K562 (cell line): Measurements from ENCODE around the gene ABR. TPM values are rescaled to one million over a fixed set of nuclear protein-coding genes. Genes with fewer than 3 reads are reported as not detected.
"Not testable (repeated sequence)": the region's sequence is repeated elsewhere in the genome, so short reads cannot be mapped to it uniquely, and the experiment has no call there.

Experiments used
- ATAC-seq: fragments of 200-7000 bp; cut with Tn5 transposase; 3 replicates; pipeline ENCODE4 v1.9.1; 2020; ENCODE audit warnings: moderate library complexity
- BruUV-seq: library from RNA; stranded (reverse); fragments of 400-500 nt; replicated peaks from 2 replicates; lab custom pipeline; 2021; lab: Mats Ljungman, UMichigan
- CTCF ChIA-PET: fragments of 300-600 bp; formaldehyde crosslinking; extraction: SDS; loops from one replicate; lab custom pipeline; 2021; ENCODE audit warnings: low intra/inter-chr PET ratio; lab: Yijun Ruan, JAX
- POLR2A ChIA-PET: fragments of 300-600, 350-650 bp; sonication (Branson Sonifier 250); formaldehyde crosslinking; extraction: SDS; loops from one replicate; lab custom pipeline; 2021; ENCODE audit warnings: antibody characterized with exemption, inconsistent platforms; lab: Yijun Ruan, JAX
- DNase-seq, 4 experiments: peaks; one replicate each; pipeline versions ENCODE4 v3.0.0 to v3.0.0-alpha.2; 2011 to 2018; ENCODE audit warnings: low spot score in 3 of 4, mixed read lengths in 3 of 4; ENCODE audit errors: extremely low read depth in 1 of 4
- FAIRE-seq: peaks from 2 replicates; lab custom pipeline; 2011; peaks lifted over from hg19 to GRCh38; lab: Jason Lieb, UNC
- H2AFZ ChIP-seq: 2 replicates; pipeline ENCODE4 v1.6.0; 2011; ENCODE audit warnings: low read depth, low read length, control low read depth, inconsistent platforms
- H3K27ac ChIP-seq: fragments of 200-600 bp; 3 replicates; pipeline ENCODE4 v1.8.0; 2011; ENCODE audit warnings: low read depth, mild to moderate bottlenecking, control low read depth, inconsistent platforms, low read length, moderate library complexity, mixed read lengths; ENCODE audit errors: extremely low read depth
- H3K27me3 ChIP-seq, 2 experiments: fragments of 300-600 bp in 1 of 2; 2 replicates in 1 of 2; 3 replicates in 1 of 2; pipeline versions ENCODE4 v1.6.0 to v1.8.0; 2011; ENCODE audit warnings: inconsistent platforms in 2 of 2, low read length in 2 of 2, mild to moderate bottlenecking in 1 of 2, mixed read lengths in 1 of 2, moderate library complexity in 1 of 2; ENCODE audit not compliant: control insufficient read depth in 2 of 2, insufficient read depth in 2 of 2
- H3K36me3 ChIP-seq: fragments of 300-600 bp; 3 replicates; pipeline ENCODE4 v1.8.0; 2011; ENCODE audit warnings: mild to moderate bottlenecking, low read length, inconsistent platforms; ENCODE audit not compliant: control insufficient read depth, insufficient read depth
- H3K4me1 ChIP-seq, 2 experiments: fragments of 200-600 bp in 1 of 2; replicated peaks in 1 of 2; 2 replicates in 1 of 2; 3 replicates in 1 of 2; pipeline versions ENCODE4 v1.5.1 to v1.8.0; 2011; ENCODE audit warnings: inconsistent platforms in 2 of 2, low read length in 2 of 2, mild to moderate bottlenecking in 1 of 2, mixed read lengths in 1 of 2, moderate library complexity in 1 of 2; ENCODE audit not compliant: control insufficient read depth in 2 of 2, insufficient read depth in 2 of 2
- H3K4me2 ChIP-seq: 2 replicates; pipeline ENCODE4 v1.6.1; 2011; ENCODE audit warnings: low read length, control low read depth, inconsistent platforms, mixed read lengths; ENCODE audit not compliant: insufficient read depth
- H3K4me3 ChIP-seq: fragments of 200-600 bp; sonication (generic), shearing (Covaris generic); 2 replicates; pipeline ENCODE4 v1.5.1; 2016; ENCODE audit warnings: control low read depth, inconsistent platforms
- H3K79me2 ChIP-seq: fragments of 200-600 bp; 3 replicates; pipeline ENCODE4 v1.8.0; 2011; ENCODE audit warnings: low read length, inconsistent platforms; ENCODE audit not compliant: control insufficient read depth, insufficient read depth
- H3K9ac ChIP-seq, 2 experiments: 2 replicates each; pipeline versions ENCODE4 v1.6.0 to v1.6.1; 2011; ENCODE audit warnings: low read depth in 2 of 2, low read length in 2 of 2, control low read depth in 1 of 2, inconsistent platforms in 1 of 2, mild to moderate bottlenecking in 1 of 2, mixed read lengths in 1 of 2; ENCODE audit not compliant: insufficient read depth in 1 of 2
- H3K9me1 ChIP-seq: one replicate; pipeline ENCODE4 v1.6.0; 2011; ENCODE audit warnings: inconsistent platforms, mild to moderate bottlenecking, low read length, moderate library complexity; ENCODE audit not compliant: control insufficient read depth, insufficient read depth
- H3K9me3 ChIP-seq: replicated peaks from 2 replicates; pipeline ENCODE4 v1.5.1; 2011; ENCODE audit warnings: low read depth, low read length, inconsistent platforms; ENCODE audit not compliant: control insufficient read depth, insufficient read depth
- H4K20me1 ChIP-seq: replicated peaks from 2 replicates; pipeline ENCODE4 v1.6.1; 2011; ENCODE audit warnings: low read length, inconsistent platforms, mixed read lengths; ENCODE audit not compliant: control insufficient read depth, insufficient read depth
- DDX20 ChIP-seq: fragments of 450-650 bp; IDR thresholded peaks from 2 replicates; pipeline ENCODE4 v1.6.1; 2016; ENCODE audit warnings: missing genetic modification characterization, low read depth, mild to moderate bottlenecking, missing compliant biosample characterization, moderate library complexity
- HNRNPH1 ChIP-seq: fragments of 200-400 bp; formaldehyde crosslinking; optimal IDR thresholded peaks from 2 replicates; pipeline ENCODE3; 2017; ENCODE audit warnings: low read depth, mild to moderate bottlenecking, low read length, moderate library complexity
- MAFF ChIP-seq: IDR thresholded peaks from 2 replicates; pipeline ENCODE4 v1.6.1; 2012; ENCODE audit warnings: low read length, improper control_type of control experiment
- MEF2A ChIP-seq: IDR thresholded peaks from 2 replicates; pipeline ENCODE4 v1.6.1; 2011; ENCODE audit warnings: low read depth, mild to moderate bottlenecking, low read length, moderate library complexity; ENCODE audit not compliant: control insufficient read depth
- RBM34 ChIP-seq: fragments of 200-400 bp; formaldehyde crosslinking; IDR thresholded peaks from 2 replicates; pipeline ENCODE4 v1.6.1; 2018; ENCODE audit warnings: low read length, borderline replicate concordance; ENCODE audit not compliant: insufficient read depth
- ZNF165 ChIP-seq: fragments of 250-450 bp; sonication (Bioruptor Pico); IDR thresholded peaks from 2 replicates; pipeline ENCODE4 v1.4.0; 2020; ENCODE audit warnings: borderline replicate concordance
- ZNF668 ChIP-seq: fragments of 250-450 bp; sonication (Bioruptor Pico); IDR thresholded peaks from 2 replicates; pipeline ENCODE4 v1.8.0; 2022; ENCODE audit warnings: mild to moderate bottlenecking, inconsistent platforms
- ZNF785 ChIP-seq: fragments of 250-450 bp; sonication (Bioruptor Pico); IDR thresholded peaks from 2 replicates; pipeline ENCODE4 v1.4.0; 2020; ENCODE audit warnings: mild to moderate bottlenecking
- WGBS: fragments of 100-300 bp; shearing (Covaris generic); methylation state at CpG from one replicate; pipeline ENCODE4 v1.1.6; 2016; ENCODE audit warnings: low coverage, mixed read lengths; ENCODE audit not compliant: insufficient coverage; ENCODE audit errors: missing lambda C conversion rate; 5-methylcytosine and 5-hydroxymethylcytosine counted together
- in situ Hi-C: fragments of 300-500 bp; cut with MboI; formaldehyde crosslinking; loops from 4 replicates; pipeline ENCODE4 v1.15.0; 2018; ENCODE audit warnings: inconsistent platforms, mixed read lengths
- intact Hi-C: fragments of 100-400 bp; cut with micrococcal nuclease; formaldehyde crosslinking; loops from 2 replicates; pipeline ENCODE4 v1.14.2; 2022
- polyA plus RNA-seq, 8 experiments: library from polyadenylated mRNA; depleted of rRNA in 4 of 8; stranded (reverse) in 5 of 8; unstranded in 3 of 8; fragments of >200 nt; fragmentation: Nextera tagmentation in 2 of 8; fragmentation: Illumina TruSeq in 1 of 8; extraction: Ambion mirVana in 2 of 8; extraction: Trizol in 1 of 8; gene quantifications; 2 replicates each; pipeline versions ENCODE4 v1.2.1 to v1.2.3, GENCODE V29; 2011 to 2014; ENCODE audit warnings: inconsistent platforms in 1 of 8, missing spikeins in 1 of 8
- total RNA-seq, 7 experiments: library from RNA; depleted of rRNA in 6 of 7; stranded (reverse); fragments of >200 nt in 6 of 7; fragmentation: Illumina TruSeq in 2 of 7; extraction: Trizol in 2 of 7; gene quantifications; 2 replicates each; pipeline versions ENCODE4 v1.2.1 to v1.2.3, GENCODE V29; 2011 to 2021; ENCODE audit warnings: low replicate concordance in 1 of 7
- TF ChIP-seq, protein P1 (sequence below): fragments of 450-650 bp; IDR thresholded peaks from 2 replicates; pipeline ENCODE4 v1.7.0; 2016; ENCODE audit warnings: borderline replicate concordance

ABR gene
- total and polyA plus RNA-seq, 9 of the 15 experiments (the other 6 are each of a cell fraction or from before 2014, with no cell fraction given), result 0.07 to 1.6 (median 0.37) TPM; not detected in 1

DNA sequence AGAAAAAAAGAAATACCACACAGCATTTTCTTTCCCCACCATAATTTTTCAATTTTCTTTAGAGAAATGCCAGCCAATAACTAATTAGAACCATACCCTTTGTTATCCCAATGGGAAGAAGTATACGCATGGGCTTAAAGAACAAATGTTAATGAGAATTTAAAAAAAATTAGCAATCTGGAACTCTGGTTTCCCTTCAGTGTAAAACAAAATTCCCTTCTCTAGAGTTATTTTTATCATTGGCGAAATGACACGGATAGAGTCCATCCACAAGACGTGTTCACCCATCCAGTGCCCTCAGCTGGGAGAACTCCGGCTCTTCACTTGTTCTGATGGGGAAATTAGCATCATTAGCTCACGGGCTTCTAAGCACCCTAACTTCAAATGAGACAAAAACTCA is 203.5 kb downstream of the ABR start (continued):
- no peak for TF ChIP-seq ZNF785 (CRISPR knock-in tag)
- TF ChIP-seq, protein P1, sequence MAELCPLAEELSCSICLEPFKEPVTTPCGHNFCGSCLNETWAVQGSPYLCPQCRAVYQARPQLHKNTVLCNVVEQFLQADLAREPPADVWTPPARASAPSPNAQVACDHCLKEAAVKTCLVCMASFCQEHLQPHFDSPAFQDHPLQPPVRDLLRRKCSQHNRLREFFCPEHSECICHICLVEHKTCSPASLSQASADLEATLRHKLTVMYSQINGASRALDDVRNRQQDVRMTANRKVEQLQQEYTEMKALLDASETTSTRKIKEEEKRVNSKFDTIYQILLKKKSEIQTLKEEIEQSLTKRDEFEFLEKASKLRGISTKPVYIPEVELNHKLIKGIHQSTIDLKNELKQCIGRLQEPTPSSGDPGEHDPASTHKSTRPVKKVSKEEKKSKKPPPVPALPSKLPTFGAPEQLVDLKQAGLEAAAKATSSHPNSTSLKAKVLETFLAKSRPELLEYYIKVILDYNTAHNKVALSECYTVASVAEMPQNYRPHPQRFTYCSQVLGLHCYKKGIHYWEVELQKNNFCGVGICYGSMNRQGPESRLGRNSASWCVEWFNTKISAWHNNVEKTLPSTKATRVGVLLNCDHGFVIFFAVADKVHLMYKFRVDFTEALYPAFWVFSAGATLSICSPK, result no peak
- TF ChIP-seq DDX20 (tag), result no peak
- no peak for TF ChIP-seq HNRNPH1

DNA sequence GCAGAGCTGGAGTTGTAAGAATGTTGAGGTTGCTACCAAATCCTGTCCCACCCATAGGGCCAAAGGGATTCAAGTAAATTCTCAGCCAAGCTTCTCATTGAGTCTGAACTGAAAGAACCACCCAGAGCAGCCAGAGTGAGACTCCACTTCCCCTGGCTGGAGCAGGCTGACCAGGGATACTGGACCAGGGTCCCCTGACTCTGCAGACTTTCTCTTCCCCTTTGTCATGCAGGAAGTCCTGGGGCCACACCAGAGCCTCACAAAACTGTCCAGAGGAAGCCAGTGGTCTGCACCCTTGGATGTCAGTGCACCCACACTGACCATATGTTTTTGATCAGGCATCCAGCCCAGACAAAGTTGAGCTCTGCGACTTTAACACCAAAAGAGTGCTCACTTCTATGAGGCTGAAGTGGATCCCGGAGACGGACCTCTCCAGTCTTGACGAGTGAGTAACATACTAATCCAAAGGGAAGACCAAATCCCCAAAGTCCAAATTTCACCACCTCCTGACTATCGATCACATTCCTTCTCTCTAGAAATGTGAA is 204.3 kb downstream of the ABR start:
- Histone ChIP-seq H3K9me1 (no peaks in the 10 kb centered on the region), H4K20me1 (no peaks in the 10 kb centered on the region), H3K4me3 (no peak overlapping the region), H3K79me2 (no peaks in the 10 kb centered on the region), H2AFZ (no peak overlapping the region), H3K4me2 (no peak overlapping the region), H3K27me3 (peaks cover 13 to 47% of the 10 kb centered on the region in 2 experiments; a peak in 4 of 5 replicates), H3K36me3 (no peaks in the 10 kb centered on the region), H3K4me1 (peaks cover 0 to 20% of the 10 kb centered on the region in 2 experiments; a peak in 2 of 5 replicates), H3K9ac (no peak overlapping the region), H3K9me3 (no peaks in the 10 kb centered on the region)
- no TSS peak for BruUV-seq
- DNase-seq (no peak), ATAC-seq (no peak), FAIRE-seq (no peak)
- CTCF ChIA-PET, result no interaction called here
- TF ChIP-seq MEF2A (no peak), RBM34 (no peak), ZNF668 (CRISPR knock-in tag) (no peak), MAFF (no peak), ZNF165 (CRISPR knock-in tag) (no peak)
- TF ChIP-seq, all 486 proteins: peak for 0
- in situ Hi-C loops, result loop anchor here (10.0 kb wide), 1 partner anchor 91 kb away; no protein-coding TSS in a partner anchor
- POLR2A ChIA-PET, result no interaction called here
- intact Hi-C loops, result no loop called here
- WGBS, result 5% methylated on average over 5 of the region's 5 CpGs
- no peak overlapping the region for H3K27ac ChIP-seq

GRCh38 chr17:974778-975177 is 205.0 kb downstream of the ABR start:
- Histone ChIP-seq H3K27me3 (peaks cover 15 to 53% of the 10 kb centered on the region in 2 experiments; a peak in 4 of 5 replicates), H3K4me1 (peaks cover 0 to 13% of the 10 kb centered on the region in 2 experiments; a peak in 2 of 5 replicates)
- H3K79me2 ChIP-seq, H3K9me1 ChIP-seq, CTCF ChIA-PET, H3K9ac ChIP-seq, DNase-seq, FAIRE-seq, H3K9me3 ChIP-seq, ATAC-seq, BruUV-seq, intact Hi-C loops, H3K4me3 ChIP-seq, H3K4me2 ChIP-seq, POLR2A ChIA-PET, H2AFZ ChIP-seq, H3K36me3 ChIP-seq, H4K20me1 ChIP-seq, H3K27ac ChIP-seq: not testable (repeated sequence)
- 0% methylated on average over 2 of the region's 2 CpGs for WGBS
- in situ Hi-C loops, result loop anchor here (10.0 kb wide), 1 partner anchor 90 kb away; no protein-coding TSS in a partner anchor
